Right ventricle myocardium superior (tissue), 1 donor: Measurements from ENCODE around the gene PLEK. TPM values are rescaled to one million over a fixed set of nuclear protein-coding genes. Genes with fewer than 3 reads are reported as not detected.
"Not testable (repeated sequence)": the region's sequence is repeated elsewhere in the genome, so short reads cannot be mapped to it uniquely, and the experiment has no call there.

Source experiments
- ATAC-seq: fragments of 200-7000 bp; cut with Tn5 transposase; one replicate; pipeline ENCODE4 v1.9.1; 2020; ENCODE audit warnings: mild to moderate bottlenecking; ENCODE audit not compliant: poor library complexity
- DNase-seq: peaks from one replicate; pipeline ENCODE4 v3.0.0-alpha.2; 2020
- intact Hi-C: fragments of 100-400 bp; cut with DNase I; formaldehyde crosslinking; loops from one replicate; pipeline ENCODE4 v1.11.2; 2022
- total RNA-seq: library from RNA; stranded (reverse); fragmentation: NEBNext Ultra II Directional; extraction: Animal tissue kit (Norgen Biotek cat#: 25700); gene quantifications from one replicate; pipeline ENCODE4 v1.2.1, GENCODE V29; 2021
- donor health status: DM: no; HTN: yes; CAD: no; lungs with severe emphysema.

The PLEK gene
- total RNA-seq, 1 donor from 2014 or later = 4.7 TPM

DNA sequence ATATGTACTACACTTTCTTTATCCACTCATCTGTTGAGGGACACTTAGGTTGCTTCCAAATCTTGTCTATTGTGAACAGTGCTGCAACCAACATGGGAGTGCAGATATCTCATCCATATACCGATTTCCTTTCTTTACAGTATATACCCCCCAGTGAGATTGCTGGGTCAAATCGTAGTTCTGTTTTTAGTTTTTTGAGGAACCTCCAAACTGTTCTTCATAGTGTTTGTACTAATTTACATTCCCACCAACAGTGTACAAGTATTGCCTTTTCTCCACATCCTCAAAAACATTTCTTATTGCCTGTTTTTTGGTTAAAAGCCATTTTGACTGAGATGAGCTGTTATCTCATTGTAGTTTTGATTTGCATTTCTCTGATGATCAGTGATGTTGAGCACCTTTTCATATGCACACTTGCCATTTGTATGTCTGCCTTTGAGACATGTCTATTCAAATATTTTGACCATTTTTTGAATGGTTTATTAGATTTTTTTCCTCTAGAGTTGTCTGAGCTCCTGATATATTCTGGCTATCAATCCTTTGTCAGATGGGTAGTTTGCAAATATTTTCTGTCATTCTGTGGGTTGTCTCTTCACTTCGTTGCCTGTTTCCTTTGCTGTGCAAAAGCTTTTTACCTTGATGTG, 12.2 kb downstream of the PLEK start:
- no peak for DNase-seq
- intact Hi-C loops = no loop called here
- ATAC-seq = no peak

DNA sequence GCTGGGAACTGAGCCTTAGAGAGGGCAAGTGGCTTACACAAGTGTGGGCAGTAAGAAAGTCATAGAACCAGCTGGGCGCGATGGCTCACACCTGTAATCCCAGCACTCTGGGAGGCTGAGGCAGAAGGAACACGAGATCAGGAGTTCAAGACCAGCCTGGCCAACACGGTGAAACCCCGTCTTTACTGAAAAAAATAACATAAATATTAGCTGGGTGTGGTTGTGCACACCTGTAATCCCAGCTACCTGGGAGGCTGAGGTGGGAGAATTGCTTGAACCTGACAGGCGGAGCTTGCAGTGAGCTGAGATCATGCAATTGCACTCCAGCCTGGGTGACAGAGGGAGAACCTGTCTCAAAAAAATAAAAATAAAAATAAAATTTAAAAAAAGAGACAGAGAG, 13.7 kb downstream of the PLEK start:
- ATAC-seq, intact Hi-C loops, DNase-seq: not testable (repeated sequence)

DNA sequence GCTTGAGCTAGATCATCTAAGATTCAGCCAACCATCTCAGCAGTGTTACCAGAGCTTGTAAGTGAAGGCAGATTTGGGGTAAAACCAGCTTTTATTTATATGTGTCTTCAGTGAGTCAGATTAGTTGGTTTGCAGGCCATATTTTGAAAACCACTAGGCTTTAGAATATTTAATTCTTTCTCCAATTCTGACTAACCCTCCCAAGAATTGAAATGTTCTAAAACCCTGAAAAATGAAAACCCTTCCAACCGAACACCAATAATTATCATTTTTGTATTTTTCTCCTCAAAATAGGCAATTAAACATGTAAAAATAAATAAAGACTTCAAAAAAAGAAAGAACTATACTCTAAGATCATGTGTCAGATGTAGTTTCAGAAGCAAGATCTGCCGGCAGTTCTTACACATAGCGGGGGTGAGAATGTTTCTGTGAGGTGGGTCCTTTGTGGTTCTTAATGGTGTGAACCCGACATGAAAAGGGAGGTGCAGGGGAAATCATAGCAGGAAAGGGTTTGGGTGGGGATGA, 14.2 kb downstream of the PLEK start:
- intact Hi-C loops = no loop called here
- ATAC-seq (no peak), DNase-seq (no peak)

DNA sequence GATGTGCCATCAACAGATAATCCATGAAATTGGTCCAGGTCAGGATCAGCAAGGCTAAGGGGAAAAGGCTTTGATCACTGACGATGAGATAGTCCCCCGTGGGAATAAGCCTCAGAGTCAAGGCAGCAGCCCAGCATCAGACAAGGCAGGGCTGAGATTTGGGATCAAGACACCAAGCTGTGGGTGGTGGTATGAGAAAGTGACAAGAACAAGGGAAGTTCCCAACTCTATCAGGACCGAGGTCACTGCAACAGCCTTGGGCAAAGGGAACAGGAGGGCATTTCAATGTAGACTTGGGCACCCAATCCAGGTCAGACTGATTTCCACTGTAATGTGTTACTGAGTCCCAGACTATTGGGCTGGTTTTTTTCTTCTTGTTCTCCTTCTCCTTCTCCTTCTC, 18.7 kb downstream of the PLEK start:
- ATAC-seq (no peak), DNase-seq (no peak)
- intact Hi-C loops = loop anchor here (5.0 kb wide), 1 partner anchor 44 kb away; no protein-coding TSS in a partner anchor

DNA sequence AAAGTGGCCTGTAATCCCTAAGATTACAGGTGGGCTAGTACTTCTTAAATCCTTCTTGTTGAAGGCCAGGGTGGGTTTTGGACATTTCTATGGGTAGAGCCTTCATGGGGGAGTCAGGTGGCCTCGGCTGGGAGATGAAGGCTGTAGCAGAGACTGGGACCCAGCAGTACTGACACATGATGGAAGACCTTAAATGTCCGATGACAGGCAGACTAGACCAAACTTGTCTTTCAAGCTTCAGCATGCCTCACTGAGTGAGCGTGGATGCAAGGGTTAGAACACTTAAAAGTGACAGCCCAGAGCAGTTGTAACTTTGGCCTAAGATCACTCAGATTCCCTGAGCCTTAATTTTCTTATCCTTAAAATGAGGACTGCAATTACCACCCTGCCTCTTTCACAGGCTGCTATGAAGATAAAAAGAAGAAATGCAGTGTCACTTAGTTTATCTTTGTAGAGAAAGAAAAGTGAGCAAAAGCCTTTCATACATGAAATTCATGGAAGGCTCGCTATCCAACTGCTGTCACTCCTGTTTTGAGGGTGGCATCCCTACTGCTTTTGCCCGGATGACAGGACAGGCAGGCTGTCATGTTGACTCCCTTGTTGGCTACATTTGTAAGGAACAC, 19.5 kb downstream of the PLEK start:
- no peak for DNase-seq
- intact Hi-C loops = loop anchor here (5.0 kb wide), 1 partner anchor 43 kb away; no protein-coding TSS in a partner anchor
- no peak for ATAC-seq

DNA sequence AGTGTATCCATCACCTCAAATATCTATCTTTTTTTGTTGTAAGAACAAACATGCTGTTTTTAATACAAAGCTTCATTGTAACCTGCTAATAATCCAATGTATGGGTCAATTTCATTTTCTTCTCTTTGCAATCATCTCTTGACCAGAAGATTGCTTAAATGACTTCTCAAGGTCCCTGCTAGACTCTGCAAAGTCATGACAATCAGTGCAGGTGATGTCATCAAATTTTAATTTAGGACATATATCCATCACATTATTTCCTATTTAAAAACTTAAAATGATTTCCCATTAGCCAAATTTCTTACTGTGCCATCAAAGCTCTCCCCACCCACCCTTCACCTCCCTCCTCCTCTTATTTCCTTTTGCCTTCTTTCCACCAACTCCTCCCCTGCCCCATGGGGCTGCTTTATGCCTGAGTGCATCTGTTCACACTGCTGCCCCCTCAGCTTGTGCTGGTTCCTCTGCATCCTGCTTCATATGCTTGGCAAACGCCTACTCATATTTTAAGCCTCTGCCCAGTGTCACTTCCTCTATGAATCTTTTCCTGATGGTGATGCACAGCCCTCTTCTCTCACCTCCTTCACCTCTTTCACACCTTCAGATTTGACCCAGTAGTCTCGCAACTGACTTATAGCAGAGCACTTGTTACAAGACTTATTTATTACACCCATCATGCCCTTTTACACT, 20.3 kb downstream of the PLEK start:
- ATAC-seq (no peak), DNase-seq (no peak)
- intact Hi-C loops = no loop called here

DNA sequence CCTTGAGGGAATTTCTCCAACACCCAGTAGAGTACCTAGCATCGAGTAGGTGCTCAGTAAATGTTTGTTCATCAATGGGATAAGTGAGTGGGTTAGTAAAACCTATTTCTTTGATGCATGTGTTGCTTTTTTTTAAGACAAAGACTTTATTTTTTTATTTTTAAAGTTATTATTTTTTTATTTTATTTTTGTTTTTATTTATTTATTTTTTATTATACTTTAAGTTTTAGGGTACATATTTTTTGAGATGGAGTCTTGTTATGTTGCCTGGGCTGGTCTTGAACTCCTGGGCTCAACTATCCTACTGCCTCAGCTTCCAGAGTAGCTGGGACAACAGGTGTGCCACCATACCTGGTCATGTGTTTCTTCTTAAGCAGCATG, 20.8 kb downstream of the PLEK start:
- intact Hi-C loops = no loop called here
- DNase-seq (no peak), ATAC-seq (no peak)

DNA sequence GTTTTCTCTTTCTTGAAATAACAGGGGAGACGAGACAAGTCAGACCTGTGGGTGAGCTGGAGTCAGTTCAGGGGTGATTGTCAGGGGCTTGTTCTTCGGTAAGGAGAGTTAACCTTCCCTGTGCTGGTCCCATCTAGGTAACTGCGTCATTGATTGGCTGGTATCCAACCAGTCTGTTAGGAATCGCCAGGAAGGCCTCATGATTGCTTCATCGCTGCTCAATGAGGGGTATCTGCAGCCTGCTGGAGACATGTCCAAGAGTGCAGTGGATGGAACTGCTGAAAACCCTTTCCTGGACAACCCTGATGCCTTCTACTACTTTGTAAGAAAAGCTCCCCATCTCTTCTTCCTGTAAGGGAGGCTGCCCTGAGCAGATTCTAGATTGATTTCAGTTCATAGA, 21.3 kb downstream of the PLEK start:
- intact Hi-C loops = no loop called here
- DNase-seq (no peak), ATAC-seq (no peak)

DNA sequence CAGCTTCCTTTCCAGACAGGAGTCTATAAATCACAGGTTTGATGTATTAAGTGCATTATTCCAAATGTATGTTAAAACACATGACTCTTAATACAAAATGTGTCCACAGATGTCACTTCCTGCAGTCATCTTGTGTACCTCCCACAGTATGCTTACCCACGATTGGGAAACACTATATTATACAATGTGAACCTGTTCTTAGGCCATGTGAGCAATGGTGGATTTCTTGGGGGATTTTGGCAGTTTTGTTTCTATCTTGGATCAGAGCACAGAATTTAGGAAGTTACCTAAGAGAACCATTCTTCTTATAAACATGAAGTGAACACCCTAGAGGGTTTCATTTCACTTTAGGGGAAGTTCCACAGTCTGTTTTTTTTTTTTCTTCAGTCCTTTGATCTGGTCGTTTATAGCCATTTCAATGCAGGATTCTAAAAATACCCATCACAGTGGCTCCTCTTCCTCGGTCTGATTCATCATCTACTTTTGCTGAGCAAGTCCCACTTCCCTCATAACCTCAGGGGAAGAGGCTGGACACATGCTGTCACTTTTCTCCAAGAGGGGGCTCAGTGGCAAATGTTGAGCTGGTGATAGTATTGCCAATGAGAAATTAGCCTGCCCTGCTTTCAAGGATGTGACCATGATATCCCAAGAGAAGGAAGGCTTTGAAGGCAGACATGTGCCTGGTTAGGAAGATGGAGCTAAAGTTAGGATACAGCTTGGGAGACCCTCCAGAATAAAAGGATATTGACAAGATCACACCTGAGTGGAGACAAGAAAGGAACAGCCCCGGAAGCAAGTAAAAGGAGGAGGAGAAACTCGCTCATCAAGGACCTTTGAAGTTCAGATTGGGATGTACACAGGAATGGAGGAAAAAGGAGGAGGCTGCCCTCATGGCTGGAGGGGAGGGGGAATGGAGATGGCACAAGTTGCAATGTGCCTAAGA, 22.6 kb downstream of the PLEK start:
- intact Hi-C loops = no loop called here
- ATAC-seq (no peak), DNase-seq (no peak)

DNA sequence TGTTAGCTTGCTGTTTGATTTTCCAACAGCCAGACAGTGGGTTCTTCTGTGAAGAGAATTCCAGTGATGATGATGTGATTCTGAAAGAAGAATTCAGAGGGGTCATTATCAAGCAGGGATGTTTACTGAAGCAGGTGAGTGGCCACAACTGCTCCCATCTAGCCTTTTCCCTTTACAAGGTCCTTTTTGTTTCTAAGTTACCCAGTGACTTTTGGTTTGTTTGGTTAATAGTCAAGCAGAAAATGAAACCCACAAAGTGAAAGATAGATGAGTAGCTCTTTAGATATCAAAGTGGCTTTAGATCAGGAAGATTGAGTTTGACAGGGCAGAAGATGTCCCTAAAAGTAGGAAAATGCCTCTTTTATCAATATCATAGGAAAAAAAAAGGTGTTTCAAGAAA, 23.3 kb downstream of the PLEK start:
- intact Hi-C loops = no loop called here
- ATAC-seq (no peak), DNase-seq (no peak)

DNA sequence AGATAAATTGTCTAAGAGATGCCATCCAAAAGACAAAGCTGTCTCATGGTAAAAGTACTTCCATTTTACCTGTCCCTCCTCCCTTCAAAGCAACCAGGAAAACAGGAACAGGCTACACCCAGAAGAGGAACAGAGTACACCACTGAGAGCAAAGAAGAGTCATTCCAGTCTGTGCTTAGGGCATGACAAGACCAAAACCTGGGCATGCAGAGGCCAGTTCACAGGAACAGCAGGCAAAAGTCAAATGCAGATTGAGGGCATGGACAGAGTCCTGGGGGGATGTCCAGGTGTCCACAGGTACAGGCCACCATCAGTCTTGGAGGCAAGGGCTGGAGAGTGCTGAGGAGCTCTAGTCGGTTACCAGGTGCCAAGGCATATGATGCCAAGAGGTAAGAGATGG, 23.7 kb downstream of the PLEK start:
- DNase-seq (no peak), ATAC-seq (no peak)
- intact Hi-C loops = no loop called here

DNA sequence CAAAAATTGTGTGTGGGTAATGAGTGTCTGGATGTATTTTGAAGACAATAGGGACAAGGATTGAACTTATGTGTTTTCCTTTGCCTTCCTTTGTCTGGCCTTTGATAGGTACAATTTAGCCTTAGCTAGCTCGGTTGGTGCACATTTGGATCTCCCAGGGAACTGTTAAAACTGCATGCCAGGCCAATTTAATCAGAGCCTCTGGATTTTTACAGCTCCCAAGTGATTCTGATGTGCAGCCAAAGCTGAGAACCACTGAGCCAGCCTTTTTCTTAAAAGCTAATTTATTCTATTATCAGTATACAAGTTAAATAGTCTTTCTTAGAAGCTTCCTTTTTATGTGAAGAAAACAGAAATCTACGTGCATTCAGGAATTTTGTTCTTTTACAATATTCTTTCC, 25.0 kb downstream of the PLEK start:
- DNase-seq (no peak), ATAC-seq (peak; percentile 50)
- intact Hi-C loops = no loop called here

DNA sequence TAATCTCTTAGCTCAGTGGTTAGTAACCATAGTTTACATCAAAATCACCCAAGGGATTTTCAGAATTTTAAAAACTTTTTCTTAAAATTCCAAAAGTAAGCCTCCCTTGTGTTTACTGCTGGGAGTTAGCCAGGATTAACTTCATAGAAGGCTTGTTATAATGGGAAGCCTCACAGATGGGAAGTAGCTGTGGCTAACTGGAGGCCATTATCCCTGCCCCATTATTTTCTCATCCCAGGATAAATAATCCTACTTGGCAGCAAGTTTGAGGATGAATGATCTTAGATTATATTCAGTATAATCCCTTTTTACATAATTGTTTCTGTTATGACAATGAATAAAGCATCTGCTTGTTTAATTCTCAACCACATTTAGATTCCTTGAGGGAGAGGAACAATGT, 25.5 kb downstream of the PLEK start:
- DNase-seq = no peak
- intact Hi-C loops = no loop called here
- ATAC-seq = peak; percentile 36

DNA sequence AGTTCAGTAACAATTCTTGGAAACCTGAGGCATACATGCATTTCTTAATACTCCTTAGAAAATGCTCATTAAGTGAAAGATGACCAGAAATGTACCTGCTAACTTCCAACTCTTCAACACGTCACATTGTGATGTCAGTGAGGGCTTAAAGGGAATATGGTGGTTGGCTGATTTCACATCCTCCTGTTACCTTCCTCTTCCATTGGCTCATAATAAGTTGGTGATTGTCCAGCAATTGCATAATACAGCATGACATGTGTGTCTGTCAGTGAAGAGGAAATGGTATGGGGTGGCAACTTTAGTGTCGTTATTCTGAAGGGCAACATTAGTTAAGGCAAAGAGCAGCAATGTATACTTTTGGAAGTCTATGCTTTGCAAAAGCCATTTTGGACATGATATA, 26.0 kb downstream of the PLEK start:
- no peak for DNase-seq

DNA sequence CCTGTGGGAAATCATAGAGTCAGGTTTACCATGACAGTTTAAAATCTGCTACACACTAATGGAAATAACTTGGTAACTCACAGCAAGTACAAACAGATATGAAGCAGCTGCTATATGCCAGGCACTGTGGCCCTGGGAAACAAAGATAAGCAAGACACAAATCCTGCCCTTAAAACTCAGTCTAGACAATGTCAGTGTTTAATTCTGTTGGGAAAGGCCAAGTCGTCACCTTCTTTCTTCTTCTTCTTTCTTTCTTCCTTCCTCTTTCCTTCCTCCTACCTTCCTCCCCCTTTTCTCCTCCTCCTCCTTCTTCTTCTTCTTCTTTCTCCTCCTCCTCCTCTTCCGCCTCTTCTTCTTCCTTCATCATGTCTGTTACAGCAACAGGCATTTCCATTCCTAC, 26.8 kb downstream of the PLEK start:
- intact Hi-C loops = no loop called here
- no peak for DNase-seq
- peak; percentile 60 for ATAC-seq

More for the DNA sequence above, 26.0 kb downstream of the PLEK start:
- intact Hi-C loops = no loop called here
- peak; percentile 55 for ATAC-seq

DNA sequence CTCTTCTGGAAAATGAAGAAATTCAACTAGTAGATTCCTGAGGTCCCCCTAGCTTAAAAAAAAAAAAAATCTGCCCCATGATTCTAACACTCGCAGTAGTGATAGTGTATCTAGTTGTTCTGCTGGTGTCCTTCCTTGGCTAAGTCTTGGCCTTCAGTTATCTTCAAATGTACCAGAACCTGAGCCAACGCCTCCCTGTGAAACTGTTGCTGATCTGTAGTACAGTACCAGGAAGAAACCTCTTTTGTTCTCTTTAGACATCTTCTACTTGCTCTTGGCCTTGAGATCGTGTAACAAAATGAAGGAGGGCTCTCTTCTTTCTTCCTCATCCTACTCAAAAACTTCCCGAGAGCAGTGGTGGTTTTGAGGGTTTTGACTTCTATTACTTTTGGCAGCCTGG, 31.0 kb downstream of the PLEK start:
- ATAC-seq (peak; percentile 48), DNase-seq (no peak)
- intact Hi-C loops = no loop called here

DNA sequence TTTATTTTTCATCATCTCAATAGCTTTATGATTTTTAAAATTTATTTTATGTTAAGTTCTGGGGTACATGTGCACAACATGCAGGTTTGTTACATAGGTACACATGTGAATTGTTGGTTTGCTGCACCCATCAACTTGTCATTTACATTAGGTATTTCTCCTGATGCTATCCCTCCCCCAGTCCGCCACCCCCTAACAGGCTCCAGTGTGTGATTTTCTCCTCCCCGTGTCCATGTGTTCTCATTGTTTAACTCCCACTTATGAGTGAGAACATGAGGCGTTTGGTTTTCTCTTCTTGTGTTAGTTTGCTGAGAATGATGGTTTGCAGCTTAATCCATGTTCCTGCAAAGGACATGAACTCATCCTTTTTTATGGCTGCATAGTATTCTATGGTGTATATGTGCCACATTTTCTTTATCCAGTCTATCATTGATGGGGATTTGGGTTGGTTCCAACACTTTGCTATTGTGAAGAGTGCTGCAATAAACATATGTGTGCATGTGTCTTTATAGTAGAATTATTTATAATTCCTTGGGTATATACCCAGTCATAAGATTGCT, 32.7 kb downstream of the PLEK start:
- DNase-seq, intact Hi-C loops, ATAC-seq: not testable (repeated sequence)

DNA sequence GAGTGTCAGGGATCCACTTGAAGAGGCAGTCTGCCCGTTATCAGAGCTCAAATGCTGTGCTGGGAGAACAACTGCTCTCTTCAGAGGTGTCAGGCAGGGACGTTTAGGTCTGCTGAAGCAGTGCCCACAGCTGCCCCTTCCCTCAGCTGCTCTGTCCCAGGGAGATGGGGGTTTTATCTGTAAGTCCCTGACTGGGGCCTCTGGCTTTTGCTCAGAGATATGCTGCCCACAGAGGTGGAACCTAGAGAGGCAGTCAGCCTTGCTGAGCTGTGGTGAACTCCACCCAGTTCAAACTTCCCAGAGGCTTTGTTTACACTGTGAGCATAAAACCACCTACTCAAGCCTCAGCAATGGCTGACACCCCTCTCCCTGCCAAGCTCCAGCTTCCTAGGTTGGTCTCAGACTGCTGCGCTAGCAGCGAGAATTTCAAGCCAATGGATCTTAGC, 38.1 kb downstream of the PLEK start:
- DNase-seq (no peak), ATAC-seq (peak; percentile 56)

More for the DNA sequence above, 38.1 kb downstream of the PLEK start:
- intact Hi-C loops = no loop called here
